Activated CD8-positive, alpha-beta memory T cell treated with anti-CD3 and anti-CD28 coated beads, Interleukin-2, amount 10 ng/mL, durations not matched to agents 7 days and 5 days (primary cell): ENCODE data around the gene HIKESHI. TPM values are rescaled to one million over a fixed set of nuclear protein-coding genes. Genes with fewer than 3 reads are reported as not detected.

Source experiments
- ATAC-seq: fragments of 150-1000 bp; cut with Tn5 transposase; one replicate; pipeline ENCODE4 v1.10.0; 2021; ENCODE audit warnings: moderate library complexity
- CTCF ChIA-PET: fragments of 350-600 bp; sonication (Branson Sonifier 250); formaldehyde crosslinking; loops from one replicate; lab custom pipeline; 2021; ENCODE audit warnings: antibody characterized with exemption; lab: Charles Lee
- DNase-seq: peaks from one replicate; pipeline ENCODE4 v3.0.0-alpha.2; 2020
- H3K27ac Mint-ChIP-seq: one replicate; pipeline ENCODE4 v1.8.0; 2021; ENCODE audit warnings: mild to moderate bottlenecking, mixed read lengths
- H3K27me3 Mint-ChIP-seq: one replicate; pipeline ENCODE4 v1.8.0; 2021; ENCODE audit warnings: mixed read lengths
- H3K36me3 Mint-ChIP-seq: one replicate; pipeline ENCODE4 v1.8.0; 2021; ENCODE audit warnings: mild to moderate bottlenecking, mixed read lengths
- H3K4me1 Mint-ChIP-seq: one replicate; pipeline ENCODE4 v1.8.0; 2021; ENCODE audit warnings: mixed read lengths
- H3K4me3 Mint-ChIP-seq: one replicate; pipeline ENCODE4 v1.8.0; 2021; ENCODE audit warnings: mild to moderate bottlenecking, moderate library complexity, mixed read lengths
- H3K9me3 Mint-ChIP-seq: one replicate; pipeline ENCODE4 v1.8.0; 2022; ENCODE audit warnings: low read depth, mixed read lengths
- total RNA-seq, 2 experiments: library from RNA; stranded (reverse); gene quantifications; one replicate each; pipeline ENCODE4 v1.2.3, GENCODE V29; 2021

Gene HIKESHI
- total RNA-seq = 10 to 100 TPM; 37.3 to 44.9 TPM

GRCh38 chr11:86302092-86302793, at the start of gene HIKESHI:
TSS of gene HIKESHI (plus strand) at chr11:86302240. CDS start at chr11:86302449, 209 bp downstream.
- CTCF ChIA-PET = interaction anchor here (0.7 to 1.8 kb wide), 6 partner anchors 9 to 447 kb away, joined by 3 to 12 read pairs (median 4); partner anchors contain the start of gene CCDC83
- Mint-ChIP-seq H3K4me3 (peak within 1 kb of the TSS; percentile 92), H3K4me1 (peaks cover 31% of the 10 kb centered on the region), H3K27ac (peak within 1 kb of the TSS; percentile 87), H3K36me3 (peaks cover 13% of the 10 kb centered on the region), H3K27me3 (no peaks in the 10 kb centered on the region), H3K9me3 (peaks cover 2% of the 10 kb centered on the region)
- DNase-seq (peak; percentile 94), ATAC-seq (peak; percentile 99)

GRCh38 chr11:86255896-86256295, 46.1 kb upstream of the HIKESHI start:
- Mint-ChIP-seq H3K27me3 (no peaks in the 10 kb centered on the region), H3K9me3 (no peaks in the 10 kb centered on the region), H3K4me3 (no peak overlapping the region), H3K4me1 (peaks cover 45% of the 10 kb centered on the region), H3K36me3 (peaks cover 55% of the 10 kb centered on the region), H3K27ac (peak overlapping the region; percentile 31)
- ATAC-seq (no peak), DNase-seq (no peak)
- CTCF ChIA-PET = interaction anchor here (1.3 kb wide), 1 partner anchor 9 kb away, joined by 3 read pairs; no protein-coding TSS in a partner anchor

- Mint-ChIP-seq H3K36me3 (peaks cover 55% of the 10 kb centered on the region), H3K4me1 (peaks cover 39% of the 10 kb centered on the region), H3K4me3 (no peak overlapping the region), H3K27me3 (no peaks in the 10 kb centered on the region), H3K9me3 (no peaks in the 10 kb centered on the region), H3K27ac (no peak overlapping the region)
- CTCF ChIA-PET = interaction anchor here (1.3 kb wide), 1 partner anchor 10 kb away, joined by 3 read pairs; no protein-coding TSS in a partner anchor
- no peak for ATAC-seq
- DNase-seq = no peak
Measured at GRCh38 chr11:86256608-86257007, 45.4 kb upstream of the HIKESHI start.

DNA sequence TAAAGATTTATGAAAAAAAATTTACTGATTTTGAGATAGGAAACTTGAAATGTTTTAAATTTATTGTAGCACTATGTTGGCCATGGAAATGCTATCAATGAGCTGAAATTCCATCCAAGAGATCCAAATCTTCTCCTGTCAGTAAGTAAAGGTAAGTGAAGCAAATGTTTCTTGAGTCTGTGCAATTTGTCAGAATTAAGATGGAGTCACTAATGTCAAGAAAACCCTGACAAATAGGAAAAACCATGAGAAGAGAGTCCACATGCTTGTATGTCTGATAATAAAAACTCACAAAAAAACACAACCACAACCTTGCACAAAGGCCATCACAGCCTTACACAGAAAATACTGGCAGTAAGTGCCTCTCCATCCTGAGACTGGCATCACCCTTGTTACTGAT, 44.6 kb upstream of the HIKESHI start:
- CTCF ChIA-PET = no interaction called here
- H3K4me3 Mint-ChIP-seq = no peak overlapping the region
- H3K27ac Mint-ChIP-seq = peak overlapping the region; percentile 34
- H3K27me3 Mint-ChIP-seq = no peaks in the 10 kb centered on the region
- DNase-seq = no peak
- H3K9me3 Mint-ChIP-seq = no peaks in the 10 kb centered on the region
- ATAC-seq = no peak
- H3K36me3 Mint-ChIP-seq = peaks cover 57% of the 10 kb centered on the region
- peaks cover 33% of the 10 kb centered on the region for H3K4me1 Mint-ChIP-seq

GRCh38 chr11:86259730-86260129, 42.3 kb upstream of the HIKESHI start:
- DNase-seq (no peak), ATAC-seq (no peak)
- H3K4me1 Mint-ChIP-seq = peaks cover 29% of the 10 kb centered on the region
- H3K27ac Mint-ChIP-seq = no peak overlapping the region
- peaks cover 65% of the 10 kb centered on the region for H3K36me3 Mint-ChIP-seq
- no peak overlapping the region for H3K4me3 Mint-ChIP-seq
- no peaks in the 10 kb centered on the region for H3K9me3 Mint-ChIP-seq
- H3K27me3 Mint-ChIP-seq = no peaks in the 10 kb centered on the region
- CTCF ChIA-PET = interaction anchor here (1.0 to 1.6 kb wide), 4 partner anchors 9 to 218 kb away, joined by 3 to 5 read pairs (median 4); no protein-coding TSS in a partner anchor

DNA sequence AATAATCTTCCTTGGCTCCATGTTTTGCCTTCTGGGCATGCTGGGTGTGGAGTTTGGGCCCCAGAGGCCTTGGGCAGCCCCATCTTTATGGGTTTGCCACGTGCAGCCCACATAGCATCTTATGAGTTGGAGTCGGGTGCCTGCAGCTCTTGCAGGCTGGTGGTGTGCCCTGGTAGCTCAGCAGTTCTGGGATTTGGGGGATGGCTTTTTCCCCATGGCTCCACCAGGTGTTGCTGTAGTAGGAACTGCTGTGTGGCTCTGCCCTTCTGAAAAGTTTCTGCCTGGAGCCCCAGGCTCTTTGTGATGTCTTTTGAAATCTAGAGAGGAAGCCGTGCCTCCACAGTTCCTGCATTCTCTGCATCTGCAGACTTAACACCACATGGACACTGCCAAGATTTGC, 40.7 kb upstream of the HIKESHI start:
- DNase-seq (no peak), ATAC-seq (no peak)
- no peaks in the 10 kb centered on the region for H3K9me3 Mint-ChIP-seq
- no peaks in the 10 kb centered on the region for H3K27me3 Mint-ChIP-seq
- no peak overlapping the region for H3K4me3 Mint-ChIP-seq
- peak overlapping the region; percentile 41 for H3K27ac Mint-ChIP-seq
- CTCF ChIA-PET = no interaction called here
- H3K4me1 Mint-ChIP-seq = peaks cover 16% of the 10 kb centered on the region
- peaks cover 61% of the 10 kb centered on the region for H3K36me3 Mint-ChIP-seq

GRCh38 chr11:86262387-86262786, 39.7 kb upstream of the HIKESHI start:
- peaks cover 54% of the 10 kb centered on the region for H3K36me3 Mint-ChIP-seq
- CTCF ChIA-PET = interaction anchor here (0.9 kb wide), 1 partner anchor 32 kb away, joined by 3 read pairs; no protein-coding TSS in a partner anchor
- H3K4me1 Mint-ChIP-seq = peaks cover 13% of the 10 kb centered on the region
- H3K9me3 Mint-ChIP-seq = no peaks in the 10 kb centered on the region
- no peak overlapping the region for H3K27ac Mint-ChIP-seq
- H3K4me3 Mint-ChIP-seq = no peak overlapping the region
- DNase-seq (no peak), ATAC-seq (no peak)
- H3K27me3 Mint-ChIP-seq = no peaks in the 10 kb centered on the region

GRCh38 chr11:86264649-86265048, 37.4 kb upstream of the HIKESHI start:
- CTCF ChIA-PET = interaction anchor here (1.5 kb wide), 1 partner anchor 223 kb away, joined by 3 read pairs; no protein-coding TSS in a partner anchor

DNA sequence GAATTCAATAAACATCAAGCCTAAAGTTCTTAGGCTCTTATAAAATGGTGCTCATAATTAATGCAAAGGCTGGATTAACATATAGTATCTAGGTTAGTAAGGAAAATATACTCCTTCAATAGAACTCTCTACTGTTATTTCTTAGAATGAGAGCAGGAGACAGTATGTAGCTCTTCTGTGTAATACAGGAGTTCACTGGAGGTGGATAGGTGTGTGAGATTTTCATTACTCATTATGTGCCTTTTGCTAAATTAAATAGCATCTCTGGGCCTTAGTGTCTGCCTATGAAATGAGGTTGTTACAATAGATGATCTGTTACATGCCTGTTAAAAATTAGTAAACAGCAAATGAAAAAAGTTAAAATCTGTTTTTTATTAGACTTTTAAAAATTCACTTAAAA, 36.8 kb upstream of the HIKESHI start:
- H3K4me3 Mint-ChIP-seq = no peak overlapping the region
- CTCF ChIA-PET = interaction anchor here (1.1 to 1.5 kb wide), 3 partner anchors 9 to 224 kb away, joined by 3 read pairs; no protein-coding TSS in a partner anchor
- peaks cover 2% of the 10 kb centered on the region for H3K9me3 Mint-ChIP-seq
- no peak for ATAC-seq
- peaks cover 4% of the 10 kb centered on the region for H3K4me1 Mint-ChIP-seq
- DNase-seq = no peak
- H3K27me3 Mint-ChIP-seq = no peaks in the 10 kb centered on the region
- H3K27ac Mint-ChIP-seq = no peak overlapping the region
- peaks cover 58% of the 10 kb centered on the region for H3K36me3 Mint-ChIP-seq

More at GRCh38 chr11:86264649-86265048, 37.4 kb upstream of the HIKESHI start:
- peaks cover 6% of the 10 kb centered on the region for H3K4me1 Mint-ChIP-seq
- no peak for DNase-seq
- peaks cover 2% of the 10 kb centered on the region for H3K9me3 Mint-ChIP-seq
- H3K4me3 Mint-ChIP-seq = no peak overlapping the region
- no peak for ATAC-seq
- no peaks in the 10 kb centered on the region for H3K27me3 Mint-ChIP-seq
- peaks cover 58% of the 10 kb centered on the region for H3K36me3 Mint-ChIP-seq
- no peak overlapping the region for H3K27ac Mint-ChIP-seq

GRCh38 chr11:86269645-86270044, 32.4 kb upstream of the HIKESHI start:
- H3K27ac Mint-ChIP-seq = no peak overlapping the region
- CTCF ChIA-PET = interaction anchor here (1.6 kb wide), 1 partner anchor 10 kb away, joined by 3 read pairs; no protein-coding TSS in a partner anchor

DNA sequence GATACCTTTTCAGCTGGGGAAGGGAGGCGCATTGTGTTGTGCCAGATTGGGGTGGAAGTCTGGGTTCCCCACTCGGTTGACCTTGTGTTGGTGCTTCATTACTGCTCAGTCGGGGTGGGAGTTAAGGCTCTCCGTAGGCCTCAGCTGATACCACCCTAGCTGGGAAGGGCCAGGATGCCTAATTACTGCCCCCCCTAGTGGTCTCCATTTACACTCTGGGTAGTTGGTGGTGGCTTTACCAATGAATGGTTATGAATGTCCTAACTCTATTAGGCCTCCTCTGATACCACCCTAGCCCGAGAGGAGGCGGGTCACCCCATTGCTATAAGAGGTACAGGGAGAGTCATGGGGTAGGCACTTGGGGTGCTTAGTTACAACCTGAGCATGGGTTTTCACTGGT, 27.5 kb upstream of the HIKESHI start:
- CTCF ChIA-PET = interaction anchor here (0.7 to 0.8 kb wide), 2 partner anchors 9 to 157 kb away, joined by 3 read pairs; no protein-coding TSS in a partner anchor
- Mint-ChIP-seq H3K27me3 (no peaks in the 10 kb centered on the region), H3K27ac (no peak overlapping the region), H3K4me1 (peaks cover 21% of the 10 kb centered on the region), H3K9me3 (peaks cover 3% of the 10 kb centered on the region), H3K36me3 (peaks cover 84% of the 10 kb centered on the region), H3K4me3 (no peak overlapping the region)
- no peak for ATAC-seq
- DNase-seq = no peak

More at GRCh38 chr11:86269645-86270044, 32.4 kb upstream of the HIKESHI start:
- DNase-seq = no peak
- Mint-ChIP-seq H3K4me3 (no peak overlapping the region), H3K27me3 (no peaks in the 10 kb centered on the region), H3K9me3 (peaks cover 2% of the 10 kb centered on the region), H3K4me1 (peaks cover 14% of the 10 kb centered on the region), H3K36me3 (peaks cover 68% of the 10 kb centered on the region)
- ATAC-seq = no peak

DNA sequence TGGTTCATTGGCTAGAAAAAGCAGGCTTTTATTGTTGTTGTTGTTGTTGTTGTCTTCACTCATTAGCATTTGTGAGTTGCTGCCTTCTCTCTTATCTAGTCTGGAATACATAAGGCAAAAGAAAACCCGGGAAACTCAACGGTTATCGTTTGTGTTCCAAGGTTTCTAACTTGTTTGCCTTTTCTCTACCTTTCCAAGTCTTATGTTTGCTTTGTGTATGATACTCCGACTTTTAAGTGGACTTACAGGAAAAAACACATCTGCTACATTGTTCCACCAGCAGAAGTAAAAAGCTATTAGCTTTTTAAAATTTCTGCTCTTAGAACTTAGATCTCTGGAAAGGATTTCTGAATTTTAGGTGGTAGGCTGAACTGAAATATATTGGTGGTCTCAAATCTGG, 27.0 kb upstream of the HIKESHI start:
- no peak overlapping the region for H3K4me3 Mint-ChIP-seq
- CTCF ChIA-PET = no interaction called here
- ATAC-seq = no peak
- no peaks in the 10 kb centered on the region for H3K27me3 Mint-ChIP-seq
- H3K9me3 Mint-ChIP-seq = peaks cover 3% of the 10 kb centered on the region
- peaks cover 21% of the 10 kb centered on the region for H3K4me1 Mint-ChIP-seq
- no peak for DNase-seq
- no peak overlapping the region for H3K27ac Mint-ChIP-seq
- peaks cover 84% of the 10 kb centered on the region for H3K36me3 Mint-ChIP-seq

DNA sequence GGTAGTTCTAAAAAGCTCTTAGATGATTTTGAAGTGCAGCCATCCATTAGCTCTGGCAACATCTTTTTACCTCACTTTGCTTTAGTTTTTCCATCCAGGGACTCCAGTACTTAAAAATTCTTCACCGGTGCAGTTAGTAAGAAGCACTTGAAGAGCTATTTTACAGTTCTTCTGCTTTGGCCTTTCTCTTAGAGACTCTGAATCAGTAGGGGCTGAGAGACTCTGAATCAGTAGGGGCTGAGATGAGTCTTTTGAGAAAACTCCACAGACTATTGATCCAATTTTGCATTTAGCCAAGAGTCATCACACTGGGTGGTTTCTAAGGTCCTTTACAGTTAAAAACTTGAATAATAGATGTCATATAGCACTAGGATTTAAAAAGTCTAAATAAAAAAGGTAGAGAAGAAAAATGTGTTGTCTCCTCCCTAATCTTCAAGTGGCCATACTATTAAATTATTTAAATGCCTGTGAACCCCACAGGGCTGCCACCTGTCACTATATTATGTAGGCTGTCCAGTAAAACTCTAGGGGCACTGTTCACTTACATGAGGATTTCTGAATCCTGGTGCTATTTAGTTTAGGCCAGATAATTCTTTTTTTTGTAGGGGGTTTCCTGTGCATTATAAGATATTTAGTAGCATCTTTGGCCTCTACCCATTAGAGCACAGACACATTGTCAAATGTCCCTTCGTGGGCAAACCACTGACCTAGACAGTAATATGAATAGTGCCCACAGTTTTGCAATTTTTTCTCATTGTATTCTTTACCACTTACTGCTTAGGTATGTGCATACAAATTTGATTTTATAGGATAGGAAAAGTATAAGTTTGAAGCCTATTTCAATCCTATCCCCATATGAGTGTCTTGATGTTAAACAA, 26.3 kb upstream of the HIKESHI start:
- Mint-ChIP-seq H3K27me3 (no peaks in the 10 kb centered on the region), H3K9me3 (peaks cover 3% of the 10 kb centered on the region), H3K4me1 (peaks cover 18% of the 10 kb centered on the region), H3K27ac (no peak overlapping the region), H3K4me3 (no peak overlapping the region), H3K36me3 (peaks cover 84% of the 10 kb centered on the region)
- CTCF ChIA-PET = interaction anchor here (0.7 kb wide), 1 partner anchor 16 kb away, joined by 3 read pairs; no protein-coding TSS in a partner anchor
- ATAC-seq (no peak), DNase-seq (no peak)
